GM06990 (cell line): ENCODE data around the gene LRRC8C.

Experiments
- DNase-seq: peaks from one replicate; pipeline ENCODE4 v3.0.0-alpha.2; 2011; ENCODE audit not compliant: insufficient read length; ENCODE audit errors: extremely low read depth
- H3K27me3 ChIP-seq: replicated peaks from 2 replicates; pipeline ENCODE4 v1.6.0; 2011; ENCODE audit warnings: low read length; ENCODE audit not compliant: control insufficient read depth, insufficient read depth
- H3K36me3 ChIP-seq: 2 replicates; pipeline ENCODE4 v1.5.1; 2011; ENCODE audit warnings: low read length; ENCODE audit not compliant: control insufficient read depth, insufficient read depth
- H3K4me3 ChIP-seq: replicated peaks from 2 replicates; pipeline ENCODE4 v1.5.1; 2011; ENCODE audit warnings: low read depth, mild to moderate bottlenecking, control low read depth, low read length
- CTCF ChIP-seq: IDR thresholded peaks from 2 replicates; pipeline ENCODE4 v1.5.1; 2011; ENCODE audit warnings: low read length, control low read depth, mild to moderate bottlenecking, inconsistent platforms; ENCODE audit not compliant: insufficient read depth, poor library complexity, severe bottlenecking

Gene LRRC8C

GRCh38 chr1:89759036-89759435 is 126.1 kb downstream of the LRRC8C start:
- no peak for TF ChIP-seq CTCF
- H3K27me3 ChIP-seq: no peaks in the 10 kb centered on the region; the same call in 1 of the 2 replicates
- no peak overlapping the region for H3K4me3 ChIP-seq
- H3K36me3 ChIP-seq: no peaks in the 10 kb centered on the region
- DNase-seq: no peak

GRCh38 chr1:89760496-89760895 is 127.6 kb downstream of the LRRC8C start:
- H3K4me3 ChIP-seq: no peak overlapping the region
- TF ChIP-seq CTCF: no peak
- no peak for DNase-seq
- no peaks in the 10 kb centered on the region for H3K36me3 ChIP-seq
- no peaks in the 10 kb centered on the region; the same call in 1 of the 2 replicates for H3K27me3 ChIP-seq

- H3K36me3 ChIP-seq: no peaks in the 10 kb centered on the region
- DNase-seq: no peak
- no peak overlapping the region for H3K4me3 ChIP-seq
- no peaks in the 10 kb centered on the region for H3K27me3 ChIP-seq
- TF ChIP-seq CTCF: no peak
Observed at GRCh38 chr1:89761338-89761737, 128.4 kb downstream of the LRRC8C start.

- DNase-seq: no peak
- no peak overlapping the region for H3K4me3 ChIP-seq
Observed at GRCh38 chr1:89761901-89762300, 129.0 kb downstream of the LRRC8C start.

GRCh38 chr1:89762386-89762778 is 129.5 kb downstream of the LRRC8C start:
- no peak for TF ChIP-seq CTCF
- Histone ChIP-seq H3K27me3 (no peaks in the 10 kb centered on the region), H3K4me3 (peak overlapping the region; percentile 52), H3K36me3 (no peaks in the 10 kb centered on the region)
- no peak for DNase-seq

More at GRCh38 chr1:89761901-89762300, 129.0 kb downstream of the LRRC8C start:
- Histone ChIP-seq H3K27me3 (no peaks in the 10 kb centered on the region), H3K36me3 (no peaks in the 10 kb centered on the region)
- no peak for TF ChIP-seq CTCF
